Measurements from ENCODE around the gene LRP1-AS.

Gene LRP1-AS

DNA sequence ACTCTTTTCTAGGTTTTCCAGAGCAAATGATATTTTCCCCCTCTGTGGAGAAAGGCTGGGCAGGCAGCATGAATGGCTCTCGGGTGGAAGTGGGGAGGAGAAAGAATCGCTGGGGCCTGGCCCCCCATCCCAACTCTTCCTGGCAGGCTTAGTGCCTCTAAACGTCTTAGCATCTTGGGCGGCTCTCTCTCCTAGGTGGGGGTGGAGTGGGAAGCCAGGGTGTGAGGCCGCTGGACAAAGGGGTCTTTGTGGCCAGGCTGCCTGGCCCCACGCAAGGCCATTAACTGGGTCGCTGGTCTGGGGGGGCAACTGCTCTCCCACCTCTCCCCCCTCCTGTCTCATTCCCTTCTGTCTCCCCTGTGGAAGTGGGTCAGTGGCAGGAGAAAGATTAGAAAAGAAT is 4.7 kb downstream of the LRP1-AS start:
- no CpG with 5 or more reads among the region's 7 CpGs for WGBS, 2 donors (ENCODE audit: extremely low coverage in 2 of 2, insufficient read length in 2 of 2, insufficient replicate concordance in 1 of 2)
- H2BK120ac ChIP-seq (ENCODE audit: low read depth, low read length): no peak overlapping the region
- no peaks in the 10 kb centered on the region for H3K9me3 ChIP-seq (replicated peaks in 1 of 2; ENCODE audit: control insufficient read depth in 2 of 2, insufficient read depth in 1 of 2, low read depth in 1 of 2, low read length in 2 of 2)
- no peak for DNase-seq (ENCODE audit: low spot score)
- H2BK12ac ChIP-seq (ENCODE audit: low read length): no peak overlapping the region
- H3K4me1 ChIP-seq (ENCODE audit: control insufficient read depth in 2 of 2, insufficient read depth in 1 of 2, low read depth in 1 of 2, low read length in 2 of 2): peaks cover 4 to 16% of the 10 kb centered on the region in 2 donors
- no peak overlapping the region for H3K27ac ChIP-seq (replicated peaks; ENCODE audit: low read length)
- H3K36me3 ChIP-seq (replicated peaks in 1 of 2; ENCODE audit: control insufficient read depth in 2 of 2, insufficient read depth in 2 of 2, low read length in 2 of 2): peaks cover 48 to 97% of the 10 kb centered on the region in 2 donors
- H3K9ac ChIP-seq (ENCODE audit: low read depth, low read length, poor library complexity): no peak overlapping the region
- no peak overlapping the region for H4K91ac ChIP-seq (ENCODE audit: low read depth, low read length, poor library complexity)
- H2BK5ac ChIP-seq (ENCODE audit: low read length): no peak overlapping the region
- no peak overlapping the region for H4K8ac ChIP-seq (ENCODE audit: low read depth, low read length)
- H2AFZ ChIP-seq (ENCODE audit: low read length): no peak overlapping the region
- no peak overlapping the region for H3K23ac ChIP-seq (ENCODE audit: low read depth, low read length, poor library complexity)
- H3K14ac ChIP-seq (ENCODE audit: low read length): no peak overlapping the region
- H3K79me1 ChIP-seq (ENCODE audit: low read depth, low read length): peaks cover 6% of the 10 kb centered on the region
- no peak overlapping the region for H3K4ac ChIP-seq (ENCODE audit: low read length)
- no peaks in the 10 kb centered on the region for H3K27me3 ChIP-seq (ENCODE audit: control insufficient read depth in 3 of 3, insufficient read depth in 3 of 3, low read depth in 1 of 3, low read length in 3 of 3)
- no peak overlapping the region for H3K4me2 ChIP-seq (ENCODE audit: insufficient read depth, low read length, poor library complexity, severe bottlenecking)
- no peak overlapping the region for H3K18ac ChIP-seq (ENCODE audit: low read length)
- no peak overlapping the region for H2BK15ac ChIP-seq (ENCODE audit: low read length)
- H3K4me3 ChIP-seq (ENCODE audit: low read length in 2 of 2): no peak overlapping the region
- no peak overlapping the region for H2AK5ac ChIP-seq (ENCODE audit: low read depth, low read length)

DNA sequence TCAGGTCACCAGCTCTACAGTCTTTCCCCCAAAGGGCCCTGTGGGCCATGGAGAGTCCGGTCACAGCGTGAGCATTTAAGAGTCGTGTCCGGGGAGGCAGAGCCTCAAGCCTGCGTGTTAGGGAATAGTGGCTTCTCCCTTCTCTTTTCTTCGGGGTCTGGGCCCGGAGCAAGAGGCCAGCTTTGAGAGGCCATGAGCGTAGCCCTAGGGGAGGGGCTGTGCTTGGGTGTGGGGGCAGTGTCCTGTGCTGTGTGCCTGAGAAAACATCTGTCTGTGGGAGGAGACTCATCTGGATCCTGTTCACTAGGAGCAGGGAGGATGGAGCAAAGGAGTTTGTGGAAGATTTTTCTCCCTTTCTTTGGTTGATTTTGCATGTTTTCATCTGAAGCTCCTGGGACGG is 5.3 kb downstream of the LRP1-AS start:
- WGBS, 2 donors (ENCODE audit: extremely low coverage in 2 of 2, insufficient read length in 2 of 2, insufficient replicate concordance in 1 of 2): no CpG with 5 or more reads among the region's 9 CpGs
- Histone ChIP-seq H2BK120ac (ENCODE audit: low read depth, low read length) (no peak overlapping the region), H3K4me2 (ENCODE audit: insufficient read depth, low read length, poor library complexity, severe bottlenecking) (no peak overlapping the region), H3K4ac (ENCODE audit: low read length) (no peak overlapping the region), H2AFZ (ENCODE audit: low read length) (no peak overlapping the region), H4K8ac (ENCODE audit: low read depth, low read length) (no peak overlapping the region), H2BK15ac (ENCODE audit: low read length) (no peak overlapping the region), H3K36me3 (replicated peaks in 1 of 2; ENCODE audit: control insufficient read depth in 2 of 2, insufficient read depth in 2 of 2, low read length in 2 of 2) (peaks cover 48 to 91% of the 10 kb centered on the region in 2 donors), H3K79me1 (ENCODE audit: low read depth, low read length) (peaks cover 6% of the 10 kb centered on the region), H2BK5ac (ENCODE audit: low read length) (no peak overlapping the region), H3K14ac (ENCODE audit: low read length) (no peak overlapping the region), H3K27me3 (ENCODE audit: control insufficient read depth in 3 of 3, insufficient read depth in 3 of 3, low read depth in 1 of 3, low read length in 3 of 3) (no peaks in the 10 kb centered on the region), H4K91ac (ENCODE audit: low read depth, low read length, poor library complexity) (no peak overlapping the region), H2AK5ac (ENCODE audit: low read depth, low read length) (no peak overlapping the region), H3K9ac (ENCODE audit: low read depth, low read length, poor library complexity) (no peak overlapping the region), H3K9me3 (replicated peaks in 1 of 2; ENCODE audit: control insufficient read depth in 2 of 2, insufficient read depth in 1 of 2, low read depth in 1 of 2, low read length in 2 of 2) (no peaks in the 10 kb centered on the region), H3K4me1 (ENCODE audit: control insufficient read depth in 2 of 2, insufficient read depth in 1 of 2, low read depth in 1 of 2, low read length in 2 of 2) (peaks cover under 1 to 11% of the 10 kb centered on the region in 2 donors), H2BK12ac (ENCODE audit: low read length) (no peak overlapping the region), H3K23ac (ENCODE audit: low read depth, low read length, poor library complexity) (no peak overlapping the region), H3K27ac (replicated peaks; ENCODE audit: low read length) (no peak overlapping the region), H3K4me3 (ENCODE audit: low read length in 2 of 2) (no peak overlapping the region), H3K18ac (ENCODE audit: low read length) (no peak overlapping the region)
- no peak for DNase-seq (ENCODE audit: low spot score)

DNA sequence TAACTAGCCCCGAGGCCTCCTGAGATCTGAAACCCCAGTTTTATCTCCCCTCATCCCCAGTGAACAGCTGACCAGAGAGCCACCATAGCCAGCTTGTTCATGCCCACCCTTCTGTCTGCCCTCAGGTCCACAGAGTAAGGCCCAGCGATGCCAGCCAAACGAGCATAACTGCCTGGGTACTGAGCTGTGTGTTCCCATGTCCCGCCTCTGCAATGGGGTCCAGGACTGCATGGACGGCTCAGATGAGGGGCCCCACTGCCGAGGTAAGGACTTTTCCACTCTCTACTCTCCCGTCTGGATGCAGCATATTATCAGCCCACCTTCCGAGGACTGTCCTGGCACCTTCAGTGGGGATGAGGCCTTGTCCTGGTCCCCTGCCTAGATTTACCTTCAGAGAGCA is 6.2 kb downstream of the LRP1-AS start:
- H3K27me3 ChIP-seq (ENCODE audit: control insufficient read depth in 3 of 3, insufficient read depth in 3 of 3, low read depth in 1 of 3, low read length in 3 of 3): no peaks in the 10 kb centered on the region
- H3K4me3 ChIP-seq (ENCODE audit: low read length in 2 of 2): no peak overlapping the region
- no peak overlapping the region for H4K8ac ChIP-seq (ENCODE audit: low read depth, low read length)
- no peak overlapping the region for H3K14ac ChIP-seq (ENCODE audit: low read length)
- H2BK15ac ChIP-seq (ENCODE audit: low read length): no peak overlapping the region
- H2BK5ac ChIP-seq (ENCODE audit: low read length): no peak overlapping the region
- WGBS, 2 donors (ENCODE audit: extremely low coverage in 2 of 2, insufficient read length in 2 of 2, insufficient replicate concordance in 1 of 2): no CpG with 5 or more reads among the region's 8 CpGs
- no peak overlapping the region for H4K91ac ChIP-seq (ENCODE audit: low read depth, low read length, poor library complexity)
- H3K18ac ChIP-seq (ENCODE audit: low read length): no peak overlapping the region
- H2BK120ac ChIP-seq (ENCODE audit: low read depth, low read length): no peak overlapping the region
- no peak overlapping the region for H3K4ac ChIP-seq (ENCODE audit: low read length)
- no peak overlapping the region for H3K27ac ChIP-seq (replicated peaks; ENCODE audit: low read length)
- no peak overlapping the region for H2AK5ac ChIP-seq (ENCODE audit: low read depth, low read length)
- H2AFZ ChIP-seq (ENCODE audit: low read length): no peak overlapping the region
- H3K23ac ChIP-seq (ENCODE audit: low read depth, low read length, poor library complexity): no peak overlapping the region
- H3K9me3 ChIP-seq (replicated peaks in 1 of 2; ENCODE audit: control insufficient read depth in 2 of 2, insufficient read depth in 1 of 2, low read depth in 1 of 2, low read length in 2 of 2): no peaks in the 10 kb centered on the region
- H3K9ac ChIP-seq (ENCODE audit: low read depth, low read length, poor library complexity): no peak overlapping the region
- H3K4me2 ChIP-seq (ENCODE audit: insufficient read depth, low read length, poor library complexity, severe bottlenecking): no peak overlapping the region
- H2BK12ac ChIP-seq (ENCODE audit: low read length): no peak overlapping the region
- peaks cover 43 to 82% of the 10 kb centered on the region in 2 donors for H3K36me3 ChIP-seq (replicated peaks in 1 of 2; ENCODE audit: control insufficient read depth in 2 of 2, insufficient read depth in 2 of 2, low read length in 2 of 2)
- H3K4me1 ChIP-seq (ENCODE audit: control insufficient read depth in 2 of 2, insufficient read depth in 1 of 2, low read depth in 1 of 2, low read length in 2 of 2): peaks cover 0 to 10% of the 10 kb centered on the region in 2 donors
- no peak for DNase-seq (ENCODE audit: low spot score)
- peaks cover 10% of the 10 kb centered on the region for H3K79me1 ChIP-seq (ENCODE audit: low read depth, low read length)

DNA sequence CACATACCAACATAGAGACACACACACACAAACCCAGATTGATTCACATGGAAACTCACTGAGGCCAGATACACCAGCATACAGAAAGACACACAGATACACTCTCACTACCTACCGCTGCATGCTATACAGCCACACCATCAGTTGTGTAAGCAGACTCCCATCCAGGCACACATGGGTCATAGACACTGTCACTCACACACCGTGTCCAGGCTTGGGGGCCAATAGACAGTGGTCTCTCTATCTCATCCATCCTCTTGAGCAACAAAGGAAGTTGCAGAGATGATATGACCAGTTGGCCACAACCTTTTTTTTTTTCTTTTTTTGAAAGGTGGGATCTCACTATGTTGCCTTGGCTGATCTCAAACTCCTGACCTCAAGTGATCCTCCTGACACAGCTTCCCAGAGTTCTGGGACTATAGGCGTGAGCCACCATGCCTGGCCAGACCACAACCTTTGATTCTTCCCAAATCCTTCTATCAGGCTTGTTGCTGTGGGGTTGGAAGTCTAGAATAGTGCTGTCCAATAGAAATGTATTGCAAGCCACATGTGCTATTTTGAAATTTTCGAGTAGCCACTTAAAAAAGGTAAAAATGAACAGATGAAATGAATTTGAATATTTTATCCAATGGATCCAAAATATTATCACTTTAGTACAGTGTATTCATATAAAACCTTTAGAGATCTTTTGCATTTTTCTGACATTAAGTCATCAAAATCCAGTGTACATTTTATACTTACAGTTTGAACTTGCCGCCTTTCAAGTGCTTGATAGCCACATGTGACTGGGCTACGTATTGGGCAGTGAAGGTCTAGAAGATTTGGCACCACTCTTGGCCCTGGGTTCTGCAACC is 7.4 kb downstream of the LRP1-AS start:
- no peak overlapping the region for H2BK5ac ChIP-seq (ENCODE audit: low read length)
- no peak overlapping the region for H3K27ac ChIP-seq (replicated peaks; ENCODE audit: low read length)
- H2AFZ ChIP-seq (ENCODE audit: low read length): no peak overlapping the region
- H3K4ac ChIP-seq (ENCODE audit: low read length): no peak overlapping the region
- H3K79me1 ChIP-seq (ENCODE audit: low read depth, low read length): peaks cover 11% of the 10 kb centered on the region
- H3K36me3 ChIP-seq (replicated peaks in 1 of 2; ENCODE audit: control insufficient read depth in 2 of 2, insufficient read depth in 2 of 2, low read length in 2 of 2): peaks cover 33 to 70% of the 10 kb centered on the region in 2 donors
- no peak overlapping the region for H2BK12ac ChIP-seq (ENCODE audit: low read length)
- no peaks in the 10 kb centered on the region for H3K27me3 ChIP-seq (ENCODE audit: control insufficient read depth in 3 of 3, insufficient read depth in 3 of 3, low read depth in 1 of 3, low read length in 3 of 3)
- no peak overlapping the region for H2AK5ac ChIP-seq (ENCODE audit: low read depth, low read length)
- H2BK15ac ChIP-seq (ENCODE audit: low read length): no peak overlapping the region
- no peak overlapping the region for H4K8ac ChIP-seq (ENCODE audit: low read depth, low read length)
- H2BK120ac ChIP-seq (ENCODE audit: low read depth, low read length): no peak overlapping the region
- DNase-seq (ENCODE audit: low spot score): no peak
- H3K9me3 ChIP-seq (replicated peaks in 1 of 2; ENCODE audit: control insufficient read depth in 2 of 2, insufficient read depth in 1 of 2, low read depth in 1 of 2, low read length in 2 of 2): no peaks in the 10 kb centered on the region
- no peak overlapping the region for H3K9ac ChIP-seq (ENCODE audit: low read depth, low read length, poor library complexity)
- no peak overlapping the region for H3K4me3 ChIP-seq (ENCODE audit: low read length in 2 of 2)
- H3K23ac ChIP-seq (ENCODE audit: low read depth, low read length, poor library complexity): no peak overlapping the region
- peaks cover 10 to 20% of the 10 kb centered on the region in 2 donors for H3K4me1 ChIP-seq (ENCODE audit: control insufficient read depth in 2 of 2, insufficient read depth in 1 of 2, low read depth in 1 of 2, low read length in 2 of 2)
- H3K18ac ChIP-seq (ENCODE audit: low read length): no peak overlapping the region
- no CpG with 5 or more reads among the region's 6 CpGs for WGBS, 2 donors (ENCODE audit: extremely low coverage in 2 of 2, insufficient read length in 2 of 2, insufficient replicate concordance in 1 of 2)
- H4K91ac ChIP-seq (ENCODE audit: low read depth, low read length, poor library complexity): no peak overlapping the region
- no peak overlapping the region for H3K14ac ChIP-seq (ENCODE audit: low read length)
- no peak overlapping the region for H3K4me2 ChIP-seq (ENCODE audit: insufficient read depth, low read length, poor library complexity, severe bottlenecking)

Measured in neuronal stem cell (in vitro differentiated cells).